ENCODE measurements around the gene CFAP99. TPM values are rescaled to one million over a fixed set of nuclear protein-coding genes. Genes with fewer than 3 reads are reported as not detected.

The CFAP99 gene
- polyA plus RNA-seq, 3 donors = 0.15 to 0.27 TPM; not detected in 1

GRCh38 chr4:2416564-2417225, 2.1 kb upstream of the CFAP99 start:
- H3K27me3 Mint-ChIP-seq (ENCODE audit: low read depth in 3 of 3) = peaks cover 40 to 55% (median 49%) of the 10 kb centered on the region in 3 donors
- H3K4me1 Mint-ChIP-seq = peaks cover 66% of the 10 kb centered on the region
- no peak for TF ChIP-seq CTCF (IDR thresholded peaks at IDR 0.05)
- H3K9me3 Mint-ChIP-seq = peaks cover 0 to 13% (median 3%) of the 10 kb centered on the region in 7 donors
- Histone ChIP-seq H3K79me2 (ENCODE audit: insufficient read depth, low read length) (no peaks in the 10 kb centered on the region), H3K9ac (ENCODE audit: insufficient read depth, low read length, poor library complexity, severe bottlenecking) (peak overlapping the region; percentile 49), H3K9me3 (replicated peaks in 1 of 2; ENCODE audit: control insufficient read depth in 1 of 2, insufficient read depth in 1 of 2, low read length in 2 of 2) (no peaks in the 10 kb centered on the region), H3K4me2 (replicated peaks; ENCODE audit: extremely low read depth, low read length, poor library complexity, severe bottlenecking) (peak overlapping the region; percentile 83), H3K4me1 (ENCODE audit: control insufficient read depth in 1 of 2, insufficient read depth in 2 of 2, low read length in 2 of 2) (peaks cover 61 to 71% of the 10 kb centered on the region in 2 donors), H3K27me3 (ENCODE audit: control insufficient read depth in 2 of 2, insufficient read depth in 2 of 2, low read length in 2 of 2) (peaks cover 16 to 41% of the 10 kb centered on the region in 2 donors), H3K4me3 (replicated peaks in 1 of 3; ENCODE audit: low read depth in 2 of 3, low read length in 3 of 3) (peak overlapping the region; percentile 21 to 76 (median 32)), H3K27ac (ENCODE audit: low read depth in 1 of 2, low read length in 2 of 2) (no peak overlapping the region), H3K36me3 (replicated peaks in 1 of 2; ENCODE audit: control insufficient read depth in 1 of 2, insufficient read depth in 2 of 2, low read length in 2 of 2) (no peaks in the 10 kb centered on the region), H2AFZ (ENCODE audit: insufficient read depth, low read depth, low read length, poor library complexity, severe bottlenecking) (peak overlapping the region; percentile 77), H4K20me1 (ENCODE audit: insufficient read depth, low read length) (no peaks in the 10 kb centered on the region)
- H3K36me3 Mint-ChIP-seq = peaks cover 8 to 18% of the 10 kb centered on the region in 2 donors
- intact Hi-C loops (cut with micrococcal nuclease) = loop anchor here (5.0 kb wide), 3 partner anchors 121 to 546 kb away; partner anchors contain the start of genes FAM193A (in 1 of the 2), GRK4 (in 1 of the 2), MXD4 (in 1 of the 2) and NOP14 (in 1 of the 2)
- peak overlapping the region in 3 of 7 donors; percentile 31 to 74 (median 61) for H3K27ac Mint-ChIP-seq
- DNase-seq = peak in 2 of 3 donors; percentile 42 to 72
- WGBS (ENCODE audit: insufficient coverage) = under 1% methylated on average over 37 of the region's 55 CpGs
- peak overlapping the region; percentile 79 to 89 for H3K4me3 Mint-ChIP-seq

- WGBS (ENCODE audit: insufficient coverage) = under 1% methylated on average over 56 of the region's 61 CpGs
- no peaks in the 10 kb centered on the region for H3K36me3 ChIP-seq (replicated peaks in 1 of 2; ENCODE audit: control insufficient read depth in 1 of 2, insufficient read depth in 2 of 2, low read length in 2 of 2)
- peak overlapping the region; percentile 49 for H3K9ac ChIP-seq (ENCODE audit: insufficient read depth, low read length, poor library complexity, severe bottlenecking)
- H3K36me3 Mint-ChIP-seq = peaks cover 8 to 18% of the 10 kb centered on the region in 2 donors
- peaks cover 16 to 41% of the 10 kb centered on the region in 2 donors for H3K27me3 ChIP-seq (ENCODE audit: control insufficient read depth in 2 of 2, insufficient read depth in 2 of 2, low read length in 2 of 2)
- H3K4me2 ChIP-seq (replicated peaks; ENCODE audit: extremely low read depth, low read length, poor library complexity, severe bottlenecking) = peak overlapping the region; percentile 83
- H3K27ac ChIP-seq (ENCODE audit: low read depth in 1 of 2, low read length in 2 of 2) = no peak overlapping the region
- intact Hi-C loops (cut with micrococcal nuclease) = loop anchor here (5.0 kb wide), 3 partner anchors 120 to 545 kb away; partner anchors contain the start of genes FAM193A (in 1 of the 2), GRK4 (in 1 of the 2), MXD4 (in 1 of the 2) and NOP14 (in 1 of the 2)
- no peaks in the 10 kb centered on the region for H4K20me1 ChIP-seq (ENCODE audit: insufficient read depth, low read length)
- peaks cover 55 to 65% of the 10 kb centered on the region in 2 donors for H3K4me1 ChIP-seq (ENCODE audit: control insufficient read depth in 1 of 2, insufficient read depth in 2 of 2, low read length in 2 of 2)
- H3K9me3 ChIP-seq (replicated peaks in 1 of 2; ENCODE audit: control insufficient read depth in 1 of 2, insufficient read depth in 1 of 2, low read length in 2 of 2) = no peaks in the 10 kb centered on the region
- H3K4me1 Mint-ChIP-seq = peaks cover 60% of the 10 kb centered on the region
- H2AFZ ChIP-seq (ENCODE audit: insufficient read depth, low read depth, low read length, poor library complexity, severe bottlenecking) = peak overlapping the region; percentile 77
- peak overlapping the region; percentile 91 to 95 for H3K4me3 Mint-ChIP-seq
- H3K27me3 Mint-ChIP-seq (ENCODE audit: low read depth in 3 of 3) = peaks cover 46 to 55% (median 50%) of the 10 kb centered on the region in 3 donors
- DNase-seq = peak in 1 of 3 donors; percentile 21
- H3K27ac Mint-ChIP-seq = peak overlapping the region in 4 of 7 donors; percentile 60 to 87 (median 76)
- no peaks in the 10 kb centered on the region for H3K79me2 ChIP-seq (ENCODE audit: insufficient read depth, low read length)
- peaks cover 0 to 13% (median 3%) of the 10 kb centered on the region in 7 donors for H3K9me3 Mint-ChIP-seq
- no peak for TF ChIP-seq CTCF (IDR thresholded peaks at IDR 0.05)
- H3K4me3 ChIP-seq (replicated peaks in 1 of 3; ENCODE audit: low read depth in 2 of 3, low read length in 3 of 3) = peak overlapping the region; percentile 37 to 76 (median 48)
These were observed 1.5 kb upstream of the CFAP99 start for GRCh38 chr4:2417226-2417764.
